ENCODE measurements around the gene MYH11. TPM values are rescaled to one million over a fixed set of nuclear protein-coding genes. Genes with fewer than 3 reads are reported as not detected.
A peak's percentile ranks its signal among the peaks of the same experiment; 100 is the strongest.

Gene MYH11
- total and polyA plus RNA-seq, 10 donors: 9.6 to 135 (median 110) TPM

GRCh38 chr16:15671530-15672117 lies 185.2 kb downstream of the MYH11 start:
- WGBS, 5 donors: 92 to 98% (median 95%) methylated on average over 8 of the region's 8 CpGs
- H3K27ac ChIP-seq: peak overlapping the region; percentile 72 to 95 (median 92)
- intact Hi-C loops (cut with DNase I; ENCODE audit: low total_unique reads): no loop called here
- peak overlapping the region in 1 of 8 donors; percentile 51 for H3K4me3 ChIP-seq
- H3K9me3 ChIP-seq: no peaks in the 10 kb centered on the region
- H3K4me1 ChIP-seq: peaks cover 9 to 49% (median 22%) of the 10 kb centered on the region in 6 donors
- H3K27me3 ChIP-seq (replicated peaks in 1 of 7): no peaks in the 10 kb centered on the region
- no peak for TF ChIP-seq POLR2AphosphoS5 (IDR thresholded peaks at IDR 0.05)
- no peak for TF ChIP-seq CTCF (IDR thresholded peaks at IDR 0.05 in 8 of 11, conservative IDR thresholded peaks at IDR 0.05 in 3 of 11)
- TF ChIP-seq POLR2A (IDR thresholded peaks at IDR 0.05): no peak
- peaks cover 2 to 96% (median 53%) of the 10 kb centered on the region in 6 donors for H3K36me3 ChIP-seq
- no peak for DNase-seq

- DNase-seq: peak; percentile 13
- H3K27me3 ChIP-seq (replicated peaks in 1 of 7): no peaks in the 10 kb centered on the region
- no peak overlapping the region for H3K4me3 ChIP-seq
- H3K36me3 ChIP-seq: peaks cover 7 to 100% (median 68%) of the 10 kb centered on the region in 6 donors
- H3K4me1 ChIP-seq: peaks cover 0 to 26% (median 5%) of the 10 kb centered on the region in 6 donors
- 85 to 94% (median 90%) methylated on average over 18 of the region's 18 CpGs for WGBS, 5 donors
- no peak overlapping the region for H3K27ac ChIP-seq
- no peaks in the 10 kb centered on the region for H3K9me3 ChIP-seq
- TF ChIP-seq CTCF (IDR thresholded peaks at IDR 0.05 in 8 of 11, conservative IDR thresholded peaks at IDR 0.05 in 3 of 11): no peak
- no peak for TF ChIP-seq POLR2AphosphoS5 (IDR thresholded peaks at IDR 0.05)
- TF ChIP-seq POLR2A (IDR thresholded peaks at IDR 0.05): no peak
- intact Hi-C loops (cut with DNase I; ENCODE audit: low total_unique reads): no loop called here
Observed at GRCh38 chr16:15667091-15667742, 189.6 kb downstream of the MYH11 start.

- intact Hi-C loops (cut with DNase I; ENCODE audit: low total_unique reads): no loop called here
- peaks cover 7 to 100% (median 61%) of the 10 kb centered on the region in 6 donors for H3K36me3 ChIP-seq
Observed at GRCh38 chr16:15665107-15665506, 191.7 kb downstream of the MYH11 start.

More at GRCh38 chr16:15665107-15665506, 191.7 kb downstream of the MYH11 start:
- DNase-seq: peak; percentile 6
- TF ChIP-seq CTCF (IDR thresholded peaks at IDR 0.05 in 8 of 11, conservative IDR thresholded peaks at IDR 0.05 in 3 of 11) (no peak), POLR2AphosphoS5 (IDR thresholded peaks at IDR 0.05) (no peak), POLR2A (IDR thresholded peaks at IDR 0.05) (no peak)
- H3K27me3 ChIP-seq (replicated peaks in 1 of 7): no peaks in the 10 kb centered on the region
- H3K9me3 ChIP-seq: no peaks in the 10 kb centered on the region
- no peak overlapping the region for H3K27ac ChIP-seq
- H3K4me1 ChIP-seq: peaks cover 0 to 15% (median 5%) of the 10 kb centered on the region in 6 donors
- no peak overlapping the region for H3K4me3 ChIP-seq

All from spleen (tissue), 11 donors.